ENCODE results near the gene TNKS1BP1. TPM values are rescaled to one million over a fixed set of nuclear protein-coding genes. Genes with fewer than 3 reads are reported as not detected.

Gene TNKS1BP1
- total and polyA plus RNA-seq, 2 of the 8 experiments (the other 6 are each of a cell fraction or from before 2014, with no cell fraction given), result 50.0 to 122 TPM

DNA sequence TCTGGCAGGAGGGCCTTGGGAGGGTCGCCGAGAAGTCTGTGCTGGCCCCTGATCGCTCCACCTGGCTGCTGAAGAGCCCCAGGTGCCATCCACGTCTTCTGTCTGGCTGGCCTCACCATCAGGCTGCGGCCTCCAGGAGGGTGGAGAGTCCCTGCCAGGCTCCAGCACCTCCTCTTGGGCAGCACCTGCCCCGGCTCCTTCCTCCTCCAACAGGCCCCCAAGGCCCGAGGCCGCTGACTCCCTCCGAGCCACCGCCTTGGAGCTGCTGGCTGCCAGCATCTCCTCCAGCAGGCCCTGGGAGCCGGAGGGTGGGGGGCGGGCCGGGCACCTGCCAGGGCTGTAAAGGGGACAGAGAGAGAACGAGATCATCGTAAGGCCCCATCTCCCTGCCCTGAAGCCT lies 22.3 kb downstream of the TNKS1BP1 start:
- no peak overlapping the region for H3K14ac ChIP-seq (ENCODE audit: insufficient read length)
- no peak overlapping the region for H3K4me3 ChIP-seq (ENCODE audit: extremely low read depth in 1 of 4, insufficient read depth in 2 of 4, low read depth in 3 of 4, low read length in 4 of 4)
- H3K23me2 ChIP-seq (ENCODE audit: low read depth, low read length), result no peaks in the 10 kb centered on the region
- H3K4ac ChIP-seq (replicated peaks; ENCODE audit: insufficient read length, low read depth, low read length), result no peak overlapping the region
- H4K5ac ChIP-seq (ENCODE audit: insufficient read length, low read depth, low read length), result no peak overlapping the region
- WGBS, 2 experiments (ENCODE audit: extremely low coverage in 1 of 2, insufficient coverage in 1 of 2, insufficient read length in 1 of 2, insufficient replicate concordance in 2 of 2, low coverage in 1 of 2, low lambda C conversion rate in 2 of 2, missing lambda C conversion rate in 1 of 2), result 91% methylated on average over 10 of the region's 15 CpGs; no CpG with 5 or more reads in 1 of the 2 experiments
- H3K4me2 ChIP-seq (ENCODE audit: insufficient read depth in 1 of 2, low read depth in 2 of 2, low read length in 2 of 2), result no peak overlapping the region
- H3K27ac ChIP-seq (ENCODE audit: low read depth, low read length), result no peak overlapping the region; the same call in 1 of the 2 replicates
- no peak overlapping the region for H2AFZ ChIP-seq (ENCODE audit: low read length)
- H3K36me3 ChIP-seq (ENCODE audit: control insufficient read depth in 2 of 4, insufficient read depth in 4 of 4, low read length in 3 of 4), result peaks cover 26 to 50% (median 42%) of the 10 kb centered on the region in 4 experiments
- no peaks in the 10 kb centered on the region for H3K27me3 ChIP-seq (replicated peaks in 1 of 4; ENCODE audit: control insufficient read depth in 3 of 4, extremely low read depth in 1 of 4, insufficient read depth in 3 of 4, low read length in 3 of 4)
- H4K91ac ChIP-seq (replicated peaks; ENCODE audit: insufficient read length, low read length), result no peak overlapping the region
- H3K9me3 ChIP-seq (ENCODE audit: insufficient read depth in 2 of 2, low read depth in 1 of 2, low read length in 1 of 2), result peaks cover 5 to 6% of the 10 kb centered on the region in 2 experiments; a peak in 3 of 4 replicates
- no peak overlapping the region for H3K23ac ChIP-seq (ENCODE audit: insufficient read length)
- no peak overlapping the region for H4K8ac ChIP-seq (ENCODE audit: extremely low read depth, insufficient read depth, low read length)
- H3K9ac ChIP-seq (replicated peaks in 1 of 4; ENCODE audit: extremely low read depth in 1 of 4, low read depth in 3 of 4, low read length in 3 of 4), result no peak overlapping the region
- H2BK15ac ChIP-seq (ENCODE audit: low read length), result no peak overlapping the region
- ChIA-PET POLR2A (ENCODE audit: partially characterized antibody) (interaction anchor here (1.1 to 45.7 kb wide), 4 partner anchors 5 to 39 kb away, joined by 3 to 1279 read pairs (median 642); partner anchors contain the start of genes P2RX3, SSRP1 and TNKS1BP1), CTCF (ENCODE audit: partially characterized antibody) (interaction anchor here (0.6 to 2.5 kb wide), 8 partner anchors 9 to 81 kb away, joined by 3 to 13 read pairs (median 4); no protein-coding TSS in a partner anchor)
- H2BK120ac ChIP-seq (replicated peaks; ENCODE audit: low read depth, low read length), result no peak overlapping the region
- no peak overlapping the region for H2BK5ac ChIP-seq (ENCODE audit: low read depth, low read length)
- H4K20me1 ChIP-seq (replicated peaks in 1 of 2; ENCODE audit: control insufficient read depth in 1 of 2, insufficient read depth in 2 of 2, low read length in 2 of 2), result peaks cover 4 to 17% of the 10 kb centered on the region in 2 experiments
- H3K79me2 ChIP-seq (ENCODE audit: control insufficient read depth in 1 of 2, insufficient read depth in 2 of 2, low read length in 2 of 2), result peaks cover 0 to 25% of the 10 kb centered on the region in 2 experiments; a peak in 2 of 4 replicates
- H3K79me1 ChIP-seq (ENCODE audit: low read depth, low read length), result peaks cover 16% of the 10 kb centered on the region
- H3K18ac ChIP-seq (ENCODE audit: extremely low read depth, low read length), result no peak overlapping the region
- H2BK12ac ChIP-seq (ENCODE audit: low read depth, low read length), result no peak overlapping the region
- no peak for TF ChIP-seq POLR2AphosphoS5 (IDR thresholded peaks at IDR 0.05; ENCODE audit: low read depth, low read length)
- TF ChIP-seq KDM1A (IDR thresholded peaks at IDR 0.05; ENCODE audit: borderline replicate concordance, low read length), result no peak
- TF ChIP-seq KDM4A (IDR thresholded peaks at IDR 0.05; ENCODE audit: low read depth, low read length, severe bottlenecking), result no peak
- no peak for TF ChIP-seq SP4 (IDR thresholded peaks at IDR 0.05; ENCODE audit: low read length)
- no peak for TF ChIP-seq RFX5 (IDR thresholded peaks at IDR 0.05; ENCODE audit: borderline replicate concordance, low read depth, low read length)
- TF ChIP-seq TBP (IDR thresholded peaks at IDR 0.05; ENCODE audit: low read depth, low read length), result no peak
- no peak for TF ChIP-seq ASH2L (IDR thresholded peaks at IDR 0.05; ENCODE audit: low read length)
- TF ChIP-seq, protein P1, sequence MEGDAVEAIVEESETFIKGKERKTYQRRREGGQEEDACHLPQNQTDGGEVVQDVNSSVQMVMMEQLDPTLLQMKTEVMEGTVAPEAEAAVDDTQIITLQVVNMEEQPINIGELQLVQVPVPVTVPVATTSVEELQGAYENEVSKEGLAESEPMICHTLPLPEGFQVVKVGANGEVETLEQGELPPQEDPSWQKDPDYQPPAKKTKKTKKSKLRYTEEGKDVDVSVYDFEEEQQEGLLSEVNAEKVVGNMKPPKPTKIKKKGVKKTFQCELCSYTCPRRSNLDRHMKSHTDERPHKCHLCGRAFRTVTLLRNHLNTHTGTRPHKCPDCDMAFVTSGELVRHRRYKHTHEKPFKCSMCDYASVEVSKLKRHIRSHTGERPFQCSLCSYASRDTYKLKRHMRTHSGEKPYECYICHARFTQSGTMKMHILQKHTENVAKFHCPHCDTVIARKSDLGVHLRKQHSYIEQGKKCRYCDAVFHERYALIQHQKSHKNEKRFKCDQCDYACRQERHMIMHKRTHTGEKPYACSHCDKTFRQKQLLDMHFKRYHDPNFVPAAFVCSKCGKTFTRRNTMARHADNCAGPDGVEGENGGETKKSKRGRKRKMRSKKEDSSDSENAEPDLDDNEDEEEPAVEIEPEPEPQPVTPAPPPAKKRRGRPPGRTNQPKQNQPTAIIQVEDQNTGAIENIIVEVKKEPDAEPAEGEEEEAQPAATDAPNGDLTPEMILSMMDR (IDR thresholded peaks at IDR 0.05; ENCODE audit: control extremely low read depth in 1 of 3, insufficient read depth in 1 of 3, low read depth in 1 of 3, low read length in 3 of 3), result no peak
- TF ChIP-seq SAP30 (IDR thresholded peaks at IDR 0.05; ENCODE audit: insufficient read depth, insufficient replicate concordance, low read length), result no peak
- no peak for TF ChIP-seq RXRA (IDR thresholded peaks at IDR 0.05; ENCODE audit: insufficient read depth, low read depth, low read length)
- TF ChIP-seq SIRT6 (IDR thresholded peaks at IDR 0.05; ENCODE audit: low read length), result no peak
- peaks cover 0 to 5% (median under 1%) of the 10 kb centered on the region in 4 experiments; a peak in 5 of 7 replicates for H3K4me1 ChIP-seq (replicated peaks in 1 of 4; ENCODE audit: control insufficient read depth in 3 of 4, insufficient read depth in 4 of 4, low read length in 3 of 4)
- DNase-seq (ENCODE audit: low read depth in 1 of 2, low spot score in 2 of 2) (no peak), FAIRE-seq (no peak)
- no peak overlapping the region for H3K56ac ChIP-seq (replicated peaks; ENCODE audit: insufficient read length, low read depth, low read length)
- no peak overlapping the region for H2BK20ac ChIP-seq (ENCODE audit: low read length)
- no peak overlapping the region for H2AK5ac ChIP-seq (ENCODE audit: low read depth, low read length)
